Measurements from ENCODE around the gene FCHSD1.

GRCh38 chr5:141657937-141658545 lies 6.8 kb upstream of the FCHSD1 start:
- TF ChIP-seq, protein P1, sequence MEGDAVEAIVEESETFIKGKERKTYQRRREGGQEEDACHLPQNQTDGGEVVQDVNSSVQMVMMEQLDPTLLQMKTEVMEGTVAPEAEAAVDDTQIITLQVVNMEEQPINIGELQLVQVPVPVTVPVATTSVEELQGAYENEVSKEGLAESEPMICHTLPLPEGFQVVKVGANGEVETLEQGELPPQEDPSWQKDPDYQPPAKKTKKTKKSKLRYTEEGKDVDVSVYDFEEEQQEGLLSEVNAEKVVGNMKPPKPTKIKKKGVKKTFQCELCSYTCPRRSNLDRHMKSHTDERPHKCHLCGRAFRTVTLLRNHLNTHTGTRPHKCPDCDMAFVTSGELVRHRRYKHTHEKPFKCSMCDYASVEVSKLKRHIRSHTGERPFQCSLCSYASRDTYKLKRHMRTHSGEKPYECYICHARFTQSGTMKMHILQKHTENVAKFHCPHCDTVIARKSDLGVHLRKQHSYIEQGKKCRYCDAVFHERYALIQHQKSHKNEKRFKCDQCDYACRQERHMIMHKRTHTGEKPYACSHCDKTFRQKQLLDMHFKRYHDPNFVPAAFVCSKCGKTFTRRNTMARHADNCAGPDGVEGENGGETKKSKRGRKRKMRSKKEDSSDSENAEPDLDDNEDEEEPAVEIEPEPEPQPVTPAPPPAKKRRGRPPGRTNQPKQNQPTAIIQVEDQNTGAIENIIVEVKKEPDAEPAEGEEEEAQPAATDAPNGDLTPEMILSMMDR (IDR thresholded peaks at IDR 0.05; ENCODE audit: borderline replicate concordance, extremely low read depth, low read length, poor library complexity, severe bottlenecking) = no peak
- no peak for TF ChIP-seq EZH2 (IDR thresholded peaks at IDR 0.05; ENCODE audit: borderline replicate concordance, low read depth, low read length, severe bottlenecking)
